ENCODE data around the gene LY86. TPM values are rescaled to one million over a fixed set of nuclear protein-coding genes. Genes with fewer than 3 reads are reported as not detected.
"Not testable (repeated sequence)": the region's sequence is repeated elsewhere in the genome, so short reads cannot be mapped to it uniquely, and the experiment has no call there.

LY86 gene
- total RNA-seq, 1 donor from 2014 or later = 1.2 TPM

DNA sequence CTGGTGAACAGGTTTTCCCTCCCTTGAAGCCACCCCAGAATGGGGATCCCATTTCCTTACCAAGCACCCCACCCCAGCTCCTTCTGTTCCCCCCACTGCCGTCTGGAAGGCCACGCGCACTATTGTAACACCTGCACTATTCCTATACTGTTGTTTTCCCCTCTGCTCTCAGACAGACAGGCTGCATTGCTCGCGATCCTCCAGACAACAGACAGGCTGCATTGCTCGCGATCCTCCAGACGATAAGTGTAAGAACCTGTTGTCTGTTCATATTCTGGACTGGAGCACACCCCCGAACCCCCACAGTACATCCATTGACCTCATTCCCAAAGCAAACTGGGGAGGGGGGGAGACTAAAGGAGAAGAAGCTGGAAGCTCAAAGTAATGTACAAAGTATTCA is 72.7 kb downstream of the LY86 start:
- no peaks in the 10 kb centered on the region for H3K36me3 ChIP-seq
- peaks cover 70% of the 10 kb centered on the region for H3K4me1 ChIP-seq
- H3K4me3 ChIP-seq = no peak overlapping the region
- peak overlapping the region; percentile 81 for H3K27ac ChIP-seq (replicated peaks)
- TF ChIP-seq CTCF (IDR thresholded peaks at IDR 0.05; ENCODE audit: borderline replicate concordance) = no peak
- no peaks in the 10 kb centered on the region for H3K27me3 ChIP-seq (ENCODE audit: low read depth)
- no peaks in the 10 kb centered on the region for H3K9me3 ChIP-seq (replicated peaks)
- intact Hi-C loops (cut with micrococcal nuclease) = no loop called here
- no peak for DNase-seq

DNA sequence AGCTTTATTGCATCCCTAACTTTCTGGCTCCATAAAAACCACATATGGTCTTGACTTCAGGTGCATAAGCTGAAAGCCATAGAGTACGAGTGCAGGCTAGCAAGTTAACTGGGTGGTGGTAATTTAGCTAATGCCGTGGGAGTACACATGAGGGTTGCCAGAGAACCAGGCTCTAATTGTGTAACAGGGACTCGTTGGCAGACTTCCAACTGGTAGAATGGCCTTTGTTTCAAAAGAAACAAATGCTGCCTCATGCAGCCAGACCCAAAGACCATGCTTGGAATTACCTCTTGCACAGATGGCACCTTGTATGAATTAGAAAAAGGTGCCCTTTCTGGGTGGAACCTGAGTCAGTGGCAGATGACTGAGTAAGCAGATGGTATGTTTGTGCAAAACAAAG is 73.2 kb downstream of the LY86 start:
- no peak for TF ChIP-seq CTCF (IDR thresholded peaks at IDR 0.05; ENCODE audit: borderline replicate concordance)
- Histone ChIP-seq H3K27ac (replicated peaks) (peak overlapping the region; percentile 81), H3K4me3 (no peak overlapping the region), H3K4me1 (peaks cover 65% of the 10 kb centered on the region), H3K36me3 (no peaks in the 10 kb centered on the region), H3K9me3 (replicated peaks) (no peaks in the 10 kb centered on the region), H3K27me3 (ENCODE audit: low read depth) (no peaks in the 10 kb centered on the region)
- no peak for DNase-seq
- intact Hi-C loops (cut with micrococcal nuclease) = no loop called here

DNA sequence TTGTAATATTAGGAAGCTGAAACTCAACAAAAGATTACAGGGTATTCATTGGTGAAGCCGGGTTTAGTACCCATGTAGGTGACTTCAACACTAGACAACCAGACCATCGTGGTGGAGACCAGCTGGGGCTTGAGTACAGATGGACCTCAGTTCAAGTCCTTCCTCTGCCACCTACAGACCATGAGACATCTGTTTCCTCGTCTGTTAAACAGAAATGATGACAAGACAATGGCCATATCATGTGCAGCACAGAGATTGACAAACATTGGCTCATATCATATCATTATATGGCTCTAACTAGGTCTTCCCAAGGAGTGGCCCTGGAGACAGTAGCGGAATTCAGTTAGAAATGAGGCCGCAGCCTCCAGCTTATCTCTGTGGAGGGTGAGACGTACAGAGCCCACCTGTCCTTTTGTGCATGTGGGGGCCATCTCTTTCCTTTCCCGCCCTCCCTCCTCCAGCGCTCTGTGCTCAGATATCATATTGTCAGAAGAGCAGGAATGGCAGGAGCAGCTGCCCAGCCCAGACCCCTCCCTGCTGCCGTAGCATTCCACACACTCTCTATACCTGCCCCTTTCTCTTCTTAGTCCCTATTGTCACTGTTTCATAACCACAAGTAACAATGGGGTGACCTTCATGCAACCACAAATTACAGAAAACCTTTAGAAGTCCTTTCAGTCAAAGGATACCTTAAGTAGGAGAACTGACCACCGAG is 75.1 kb downstream of the LY86 start:
- Histone ChIP-seq H3K9me3 (replicated peaks) (no peaks in the 10 kb centered on the region), H3K4me3 (no peak overlapping the region), H3K27me3 (ENCODE audit: low read depth) (no peaks in the 10 kb centered on the region), H3K4me1 (peaks cover 46% of the 10 kb centered on the region), H3K27ac (replicated peaks) (no peak overlapping the region), H3K36me3 (no peaks in the 10 kb centered on the region)
- DNase-seq = no peak
- no peak for TF ChIP-seq CTCF (IDR thresholded peaks at IDR 0.05; ENCODE audit: borderline replicate concordance)
- intact Hi-C loops (cut with micrococcal nuclease) = no loop called here

- Histone ChIP-seq H3K4me3 (no peak overlapping the region), H3K27me3 (ENCODE audit: low read depth) (no peaks in the 10 kb centered on the region), H3K4me1 (peaks cover 24% of the 10 kb centered on the region), H3K9me3 (replicated peaks) (no peaks in the 10 kb centered on the region), H3K27ac (replicated peaks) (no peak overlapping the region), H3K36me3 (no peaks in the 10 kb centered on the region)
- intact Hi-C loops (cut with micrococcal nuclease) = no loop called here
- DNase-seq = no peak
- TF ChIP-seq CTCF (IDR thresholded peaks at IDR 0.05; ENCODE audit: borderline replicate concordance) = no peak
These were observed 77.2 kb downstream of the LY86 start for GRCh38 chr6:6665555-6666243.

DNA sequence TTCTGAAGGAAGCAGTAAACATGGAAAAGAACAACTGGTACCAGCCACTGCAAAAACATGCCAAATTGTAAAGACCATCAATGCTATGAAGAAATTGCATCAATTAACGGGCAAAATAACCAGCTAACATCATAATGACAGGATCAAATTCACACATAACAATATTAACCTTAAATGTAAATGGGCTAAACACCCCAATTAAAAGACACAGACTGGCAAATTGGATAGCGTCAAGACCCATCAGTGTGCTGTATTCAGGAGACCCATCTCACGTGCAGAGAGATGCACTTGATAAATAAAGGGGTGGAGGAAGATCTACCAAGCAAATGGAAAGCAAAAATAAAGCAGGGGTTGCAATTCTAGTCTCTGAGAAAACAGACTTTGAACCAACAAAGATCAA is 81.6 kb downstream of the LY86 start:
- H3K4me1 ChIP-seq; DNase-seq; H3K4me3 ChIP-seq; H3K27ac ChIP-seq (replicated peaks); H3K36me3 ChIP-seq; intact Hi-C loops (cut with micrococcal nuclease); H3K27me3 ChIP-seq (ENCODE audit: low read depth); H3K9me3 ChIP-seq (replicated peaks): not testable (repeated sequence)

DNA sequence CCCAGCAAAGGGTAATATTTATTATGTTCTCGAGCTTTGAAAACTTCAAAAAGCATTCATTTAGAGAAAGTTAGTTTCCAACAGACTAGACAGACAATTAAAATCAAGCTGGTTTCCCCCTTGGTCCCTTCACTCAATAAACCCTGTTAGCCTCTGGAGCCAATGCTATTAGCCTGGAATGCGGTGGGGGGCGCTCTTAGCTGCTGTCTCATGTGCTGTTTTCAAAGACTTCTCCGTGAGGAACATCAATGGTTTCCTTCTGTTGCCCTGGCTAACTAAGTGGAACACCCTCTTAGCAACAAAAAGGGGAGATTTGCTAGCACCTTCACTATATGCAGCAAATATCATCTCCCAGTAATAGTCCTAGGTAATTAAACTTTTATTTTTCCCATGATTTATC is 86.4 kb downstream of the LY86 start:
- H3K27ac ChIP-seq (replicated peaks) = no peak overlapping the region

More for the DNA sequence above, 86.4 kb downstream of the LY86 start:
- no peak for DNase-seq
- Histone ChIP-seq H3K4me1 (peaks cover 20% of the 10 kb centered on the region), H3K9me3 (replicated peaks) (no peaks in the 10 kb centered on the region), H3K36me3 (no peaks in the 10 kb centered on the region), H3K4me3 (no peak overlapping the region), H3K27me3 (ENCODE audit: low read depth) (no peaks in the 10 kb centered on the region)
- peak; percentile 11 for TF ChIP-seq CTCF (IDR thresholded peaks at IDR 0.05; ENCODE audit: borderline replicate concordance)
- intact Hi-C loops (cut with micrococcal nuclease) = no loop called here

All from left ventricle myocardium inferior (tissue), 1 donor.